ENCODE measurements around the gene GNAT1. TPM values are rescaled to one million over a fixed set of nuclear protein-coding genes. Genes with fewer than 3 reads are reported as not detected.

GNAT1 gene
- total and polyA plus RNA-seq, 2 of the 13 experiments (the other 11 are each of a cell fraction or from before 2014, with no cell fraction given) = 0.15 TPM; not detected in 1

GRCh38 chr3:50203809-50204803 is 12.7 kb downstream of the GNAT1 start (continued):
- TF ChIP-seq ZBTB10 (CRISPR knock-in tag; IDR thresholded peaks at IDR 0.05; ENCODE audit: borderline replicate concordance) (peak; percentile 11; the same call in 1 of the 2 replicates), XRCC5 (optimal IDR thresholded peaks at IDR 0.05; ENCODE audit: low read length) (peak; percentile 2), TRAFD1 (CRISPR knock-in tag; IDR thresholded peaks at IDR 0.05; ENCODE audit: borderline replicate concordance) (no peak), SMARCE1 (IDR thresholded peaks at IDR 0.05; ENCODE audit: borderline replicate concordance) (no peak), ZSCAN9 (CRISPR knock-in tag; IDR thresholded peaks at IDR 0.05; ENCODE audit: borderline replicate concordance) (no peak), ZFY (CRISPR knock-in tag; IDR thresholded peaks at IDR 0.05) (peak; percentile 30; the same call in 1 of the 2 replicates), SMAD3 (CRISPR knock-in tag; IDR thresholded peaks at IDR 0.05) (0 out of 2 replicates have a peak, but pooled peaks have one; percentile 6), ZNF841 (CRISPR knock-in tag; IDR thresholded peaks at IDR 0.05; ENCODE audit: borderline replicate concordance) (no peak), ZNF598 (CRISPR knock-in tag; IDR thresholded peaks at IDR 0.05; ENCODE audit: borderline replicate concordance) (0 out of 2 replicates have a peak, but pooled peaks have one; percentile 63), KAT2B (IDR thresholded peaks at IDR 0.05; ENCODE audit: borderline replicate concordance, low read depth, low read length) (no peak), GMEB1 (CRISPR knock-in tag; IDR thresholded peaks at IDR 0.05; ENCODE audit: borderline replicate concordance) (peak; percentile 24; the same call in 1 of the 2 replicates), CAMTA2 (CRISPR knock-in tag; IDR thresholded peaks at IDR 0.05; ENCODE audit: borderline replicate concordance) (0 out of 2 replicates have a peak, but pooled peaks have one; percentile 77), ZNF317 (CRISPR knock-in tag; IDR thresholded peaks at IDR 0.05) (peak; percentile 58), FOXP4 (CRISPR knock-in tag; IDR thresholded peaks at IDR 0.05) (no peak)

Data from HepG2 (cell line).